Motor neuron (in vitro differentiated cells): ENCODE data around the gene KIF5A. TPM values are rescaled to one million over a fixed set of nuclear protein-coding genes. Genes with fewer than 3 reads are reported as not detected.

Source experiments
- ATAC-seq, 8 experiments: fragments of 200-7000 bp; cut with Tn5 transposase; replicated peaks in 6 of 8; 2 replicates each; pipeline ENCODE4 v1.8.0; 2021; ENCODE audit warnings: mild to moderate bottlenecking in 8 of 8, moderate library complexity in 8 of 8
- H3K27ac ChIP-seq, 2 donors: fragments of 250-450 bp; sonication (Bioruptor Pico); 2 replicates each; pipeline ENCODE4 v1.9.0; 2021; ENCODE audit warnings: antibody characterized with exemption in 2 of 2, mild to moderate bottlenecking in 2 of 2, moderate library complexity in 1 of 2
- H3K4me1 ChIP-seq, 2 donors: fragments of 250-450 bp; sonication (Bioruptor Pico); replicated peaks in 1 of 2; 2 replicates each; pipeline ENCODE4 v1.6.1; 2021; ENCODE audit warnings: antibody characterized with exemption in 2 of 2, mild to moderate bottlenecking in 2 of 2, moderate library complexity in 1 of 2
- H3K4me3 ChIP-seq, 5 donors: fragments of 250-450 bp; sonication (Bioruptor Pico); 2 replicates each; pipeline ENCODE4 v1.9.0; 2021; ENCODE audit warnings: antibody characterized with exemption in 5 of 5, mild to moderate bottlenecking in 5 of 5, moderate library complexity in 4 of 5
- WGBS, 10 experiments: fragments of 450-650 bp; shearing (Covaris generic); methylation state at CpG; one replicate each; pipeline ENCODE4 v1.0.0; 2022; 5-methylcytosine and 5-hydroxymethylcytosine counted together
- in situ Hi-C, 9 experiments: fragments of 400-800 bp; cut with MboI; loops; one replicate each; pipeline ENCODE4 v1.15.0; 2021; ENCODE audit warnings: low sequenced_read_pairs in 9 of 9, low pct_unique_long_range_greater_than_20kb in 2 of 9; ENCODE audit not compliant: unreplicated experiment in 9 of 9
- total RNA-seq, 8 experiments: library from RNA; unstranded; fragments of 300-600 nt; gene quantifications; 2 replicates each; pipeline versions ENCODE4 v1.2.3 to v1.2.4, GENCODE V29; 2022

Gene KIF5A
- total RNA-seq, 8 experiments from 2014 or later = 0.91 to 111 (median 60.5) TPM

DNA sequence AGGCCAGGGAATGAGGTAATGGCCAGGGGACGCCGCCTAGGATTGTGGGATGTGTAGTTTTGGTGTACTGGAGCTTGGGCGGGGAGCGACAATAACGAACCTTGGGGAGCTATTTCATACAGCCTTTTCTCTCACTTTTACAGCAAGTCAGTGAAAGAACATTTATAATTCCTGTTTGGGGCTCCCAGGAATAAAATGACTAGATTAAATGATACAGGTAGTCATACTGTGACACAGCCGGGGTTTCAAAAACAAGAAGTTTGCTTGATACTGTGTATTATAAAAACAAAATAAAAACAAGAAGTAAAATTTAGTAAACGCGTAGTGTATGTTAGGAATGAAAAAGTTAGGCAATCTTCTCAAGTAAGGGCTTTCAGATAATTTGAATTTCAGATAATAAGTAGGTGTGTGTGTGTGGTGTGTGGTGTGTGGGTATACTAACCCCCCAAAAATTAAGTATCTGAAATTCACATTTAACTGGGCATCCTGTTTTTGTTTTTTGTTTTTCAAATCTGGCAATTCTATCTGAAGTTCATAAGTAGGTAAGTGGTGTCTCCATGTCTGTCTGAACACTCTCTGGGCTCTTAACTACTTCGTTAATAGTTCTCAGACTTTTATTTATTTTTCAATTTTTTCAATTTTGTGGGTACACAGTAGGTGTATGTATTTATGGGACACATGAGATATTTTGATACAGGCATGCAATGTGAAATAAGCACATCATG lies 2.4 kb upstream of the KIF5A start:
- Histone ChIP-seq H3K4me1 (peaks cover 22 to 27% of the 10 kb centered on the region in 2 donors), H3K4me3 (peak overlapping the region; percentile 77 to 100 (median 98)), H3K27ac (no peak overlapping the region)
- no peak for ATAC-seq
- WGBS, 10 experiments = 12 to 100% (median 26%) methylated on average over 1 to 9 of the region's 9 CpGs
- in situ Hi-C loops = no loop called here

DNA sequence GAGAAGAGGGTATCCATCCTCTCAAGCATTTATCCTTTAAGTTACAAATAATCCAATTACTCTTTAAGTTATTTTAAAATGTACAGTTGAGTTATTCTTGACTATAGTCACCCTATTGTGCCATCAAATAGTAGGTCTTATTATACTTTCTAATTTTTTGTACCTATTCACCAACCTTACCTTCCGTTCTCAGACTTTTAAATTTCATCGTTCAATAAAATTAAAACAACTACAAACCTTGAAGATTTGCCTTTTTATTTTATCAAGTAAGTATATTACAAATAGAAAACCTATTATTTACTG lies 1.9 kb upstream of the KIF5A start:
- 64 to 97% (median 92%) methylated on average over 2 of the region's 2 CpGs for WGBS, 10 experiments
- in situ Hi-C loops = no loop called here
- no peak for ATAC-seq

DNA sequence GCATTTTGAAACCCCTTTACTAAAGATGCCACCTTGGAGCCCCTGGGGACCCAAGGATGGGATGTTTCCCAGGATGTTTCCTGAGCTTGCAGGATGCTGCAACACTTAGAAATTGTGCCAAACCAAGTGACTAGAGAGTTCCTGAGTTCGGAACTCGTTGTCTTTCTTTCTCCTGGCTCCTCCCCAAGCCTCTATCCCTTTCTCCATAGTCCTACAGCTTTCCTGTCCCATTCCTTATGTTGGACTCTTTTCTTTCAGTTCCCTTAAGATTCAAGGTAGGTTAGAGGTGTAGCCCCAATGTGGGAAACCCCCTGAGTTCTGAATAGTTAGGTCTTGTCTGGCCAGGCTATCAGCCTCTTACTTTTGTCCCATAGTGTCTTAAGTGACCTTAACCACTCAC lies 1.4 kb upstream of the KIF5A start:
- no peak overlapping the region for H3K4me3 ChIP-seq
- H3K27ac ChIP-seq = no peak overlapping the region
- H3K4me1 ChIP-seq = peaks cover 30 to 38% of the 10 kb centered on the region in 2 donors
- no peak for ATAC-seq
- in situ Hi-C loops = no loop called here
- 0 to 46% (median 20%) methylated on average over 1 to 2 of the region's 2 CpGs; no CpG with 5 or more reads in 7 of the 10 experiments for WGBS, 10 experiments

More for the DNA sequence above, 1.9 kb upstream of the KIF5A start:
- Histone ChIP-seq H3K27ac (no peak overlapping the region), H3K4me1 (peaks cover 26 to 32% of the 10 kb centered on the region in 2 donors), H3K4me3 (no peak overlapping the region)

DNA sequence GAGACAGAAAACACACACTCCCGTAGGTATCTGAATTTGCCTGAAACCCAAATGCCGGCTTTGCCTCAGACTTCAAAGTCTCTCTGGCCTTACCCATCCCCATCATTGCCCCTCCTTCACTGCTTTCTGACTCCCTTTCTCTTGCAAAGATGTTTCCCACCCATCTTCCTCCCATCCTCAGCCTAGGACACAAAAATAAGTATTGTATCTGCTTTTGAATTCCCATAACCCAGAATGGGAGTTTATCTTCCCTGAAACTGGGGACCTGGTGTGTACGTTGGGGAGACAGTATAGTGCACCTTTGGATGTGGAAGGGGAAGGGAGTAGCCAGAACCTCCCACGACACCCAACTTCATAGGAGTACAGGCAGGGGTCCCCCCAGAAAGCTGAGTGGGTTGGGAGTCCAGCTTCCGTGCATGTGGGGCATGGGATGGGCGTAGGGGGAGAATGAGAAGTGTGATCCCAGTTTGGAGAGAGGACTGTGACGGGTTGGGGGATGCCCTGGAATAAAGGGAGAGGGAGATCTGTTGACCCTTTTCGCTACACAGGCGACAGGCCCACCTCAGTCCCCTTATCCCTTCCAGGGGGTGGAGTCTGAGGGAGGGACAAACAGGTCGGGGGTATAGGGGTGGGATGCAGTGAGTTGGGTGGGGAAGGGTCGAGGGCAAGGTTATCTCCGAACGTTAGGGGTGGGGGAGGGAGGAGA lies 488 bp upstream of the KIF5A start:
- 40 to 70% (median 59%) methylated on average over 1 to 4 of the region's 13 CpGs; no CpG with 5 or more reads in 3 of the 10 experiments for WGBS, 10 experiments
- ATAC-seq = no peak
- Histone ChIP-seq H3K4me1 (peaks cover 39 to 43% of the 10 kb centered on the region in 2 donors), H3K4me3 (peak overlapping the region; percentile 60 to 73 (median 67)), H3K27ac (peak overlapping the region; percentile 77 to 90)
- in situ Hi-C loops = no loop called here

DNA sequence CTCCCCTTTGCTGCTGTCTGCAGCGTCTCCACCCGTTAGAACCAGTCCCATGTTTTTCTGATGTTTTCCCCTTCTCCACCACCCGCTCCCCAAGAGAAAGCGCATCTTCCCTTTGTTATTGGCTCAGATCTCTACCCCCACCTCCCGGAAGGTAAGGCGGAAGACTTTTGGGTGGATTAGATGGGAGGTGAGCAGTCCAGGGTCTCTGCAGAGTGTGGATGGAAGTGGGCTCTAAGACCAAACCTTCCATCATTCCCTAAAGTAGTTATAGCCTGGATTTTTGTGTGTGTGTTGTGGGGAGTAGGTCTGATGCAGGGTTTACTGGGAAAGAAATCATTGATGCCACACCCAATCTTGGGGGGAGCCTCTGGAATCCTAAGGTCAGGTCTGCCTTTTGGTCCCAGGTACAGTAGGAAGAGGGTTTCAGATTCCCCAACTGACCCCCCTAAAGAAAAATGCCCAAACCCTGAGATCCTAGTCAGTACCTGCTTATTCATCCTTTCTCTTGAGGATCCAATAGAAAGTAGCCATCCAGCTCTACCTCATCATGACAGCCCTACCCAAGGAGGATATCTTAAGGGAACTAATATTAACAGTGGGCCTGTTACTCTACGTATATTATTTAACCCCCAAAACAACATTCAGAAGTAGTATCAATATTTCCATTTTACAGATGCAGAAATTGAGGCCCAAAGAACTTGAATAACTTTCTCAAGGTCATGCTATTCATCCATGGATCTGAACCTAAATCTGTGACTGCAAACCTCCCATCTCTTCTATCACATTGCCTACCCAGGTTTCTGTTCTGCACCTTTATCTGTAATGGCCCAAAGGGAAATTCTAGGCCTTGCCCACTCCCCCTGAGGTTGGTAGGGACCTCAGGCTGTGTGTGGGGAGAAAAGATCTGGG lies 1.1 kb downstream of the KIF5A start:
- Histone ChIP-seq H3K27ac (peak overlapping the region; percentile 77 to 90), H3K4me3 (peak overlapping the region; percentile 60 to 73 (median 67)), H3K4me1 (peaks cover 35 to 38% of the 10 kb centered on the region in 2 donors)
- WGBS, 10 experiments = 54 to 100% (median 96%) methylated on average over 1 to 3 of the region's 7 CpGs; no CpG with 5 or more reads in 2 of the 10 experiments
- ATAC-seq = no peak
- in situ Hi-C loops = no loop called here

DNA sequence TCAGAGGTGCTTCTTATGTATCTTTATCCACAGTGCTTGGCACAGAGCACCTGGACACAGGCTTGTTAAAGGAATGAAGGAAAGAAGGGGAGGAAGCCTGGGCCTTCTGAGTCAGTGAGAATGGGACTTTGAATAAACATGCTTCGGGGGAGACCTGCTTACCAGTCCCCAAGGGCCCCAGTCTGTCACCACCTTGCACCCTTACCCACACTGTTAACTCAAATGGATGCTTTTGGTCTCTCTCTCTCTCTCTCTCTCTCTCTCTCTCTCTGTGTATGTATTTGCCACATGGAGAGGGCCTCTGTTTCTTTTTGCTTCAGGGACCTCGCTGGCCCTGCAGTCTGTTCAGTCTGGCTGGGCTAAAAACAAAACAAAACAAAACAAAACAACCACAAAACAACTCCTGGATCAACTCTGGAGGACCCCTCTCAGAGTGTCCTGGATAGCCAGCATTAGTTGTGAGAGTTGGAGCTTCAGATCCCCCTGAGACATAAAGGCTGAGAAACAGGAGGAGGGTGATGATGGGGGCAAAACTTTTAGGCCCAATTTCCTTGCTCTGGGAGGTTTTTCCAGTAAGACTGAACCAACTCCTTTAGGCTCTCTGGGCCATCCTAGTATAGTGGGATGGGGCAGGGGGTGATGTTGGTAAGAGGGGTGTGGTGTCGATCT lies 1.9 kb downstream of the KIF5A start:
- Histone ChIP-seq H3K4me3 (peak overlapping the region; percentile 60 to 73 (median 67)), H3K27ac (no peak overlapping the region), H3K4me1 (peaks cover 37 to 38% of the 10 kb centered on the region in 2 donors)
- in situ Hi-C loops = no loop called here
- WGBS, 10 experiments = 20 to 100% (median 80%) methylated on average over 1 to 3 of the region's 3 CpGs; no CpG with 5 or more reads in 5 of the 10 experiments
- ATAC-seq = no peak

DNA sequence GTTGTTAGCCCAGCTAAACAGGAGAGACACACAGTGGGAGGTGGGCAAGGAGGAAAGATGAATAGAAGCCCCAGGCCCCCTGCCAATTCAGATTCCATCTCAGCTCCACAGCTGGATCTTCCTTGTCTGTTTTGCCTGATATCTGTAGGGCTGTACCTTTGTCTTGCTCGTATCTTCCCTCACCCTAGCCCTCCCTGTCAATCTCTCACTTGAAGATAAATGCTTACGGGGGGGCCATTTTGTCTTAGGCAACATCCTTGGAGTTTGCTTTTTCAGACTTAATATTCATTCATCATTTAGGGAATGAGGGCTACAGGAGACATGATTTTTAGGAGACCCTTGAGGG lies 2.4 kb downstream of the KIF5A start:
- Histone ChIP-seq H3K4me1 (peaks cover 39 to 40% of the 10 kb centered on the region in 2 donors), H3K27ac (peak overlapping the region; percentile 9 to 71), H3K4me3 (peak overlapping the region; percentile 60 to 73 (median 67))
- in situ Hi-C loops = no loop called here
- no peak for ATAC-seq
- 33 to 100% (median 52%) methylated on average over 1 to 2 of the region's 2 CpGs; no CpG with 5 or more reads in 4 of the 10 experiments for WGBS, 10 experiments

DNA sequence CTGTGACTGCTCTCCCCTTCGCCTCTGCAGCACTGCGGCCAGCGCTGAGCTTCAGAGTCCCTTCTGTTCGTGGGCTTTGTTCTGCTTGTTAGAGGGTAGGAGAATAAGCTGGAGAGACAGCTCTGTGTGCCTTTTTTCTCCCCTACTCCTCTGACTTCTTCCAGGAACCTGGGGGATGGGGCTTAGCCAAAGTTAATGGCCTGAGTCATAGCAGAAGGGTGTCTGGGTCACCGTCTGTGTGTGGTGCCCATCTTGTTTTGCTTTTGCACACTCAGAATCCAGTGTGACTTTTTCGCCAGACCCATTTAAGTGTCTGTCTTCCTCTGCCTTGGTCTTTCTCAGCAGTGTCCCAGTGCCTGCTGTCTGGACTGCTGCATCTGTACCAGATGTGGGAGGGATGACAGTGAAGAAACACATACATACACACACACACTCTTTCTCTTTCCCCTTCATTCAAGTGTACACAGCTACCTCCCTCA lies 3.0 kb downstream of the KIF5A start:
- WGBS, 10 experiments = 26 to 100% (median 50%) methylated on average over 1 to 5 of the region's 6 CpGs; no CpG with 5 or more reads in 1 of the 10 experiments
- peak overlapping the region; percentile 60 to 73 (median 67) for H3K4me3 ChIP-seq
- peak in 7 of 8 experiments; percentile 7 to 31 (median 21) for ATAC-seq

DNA sequence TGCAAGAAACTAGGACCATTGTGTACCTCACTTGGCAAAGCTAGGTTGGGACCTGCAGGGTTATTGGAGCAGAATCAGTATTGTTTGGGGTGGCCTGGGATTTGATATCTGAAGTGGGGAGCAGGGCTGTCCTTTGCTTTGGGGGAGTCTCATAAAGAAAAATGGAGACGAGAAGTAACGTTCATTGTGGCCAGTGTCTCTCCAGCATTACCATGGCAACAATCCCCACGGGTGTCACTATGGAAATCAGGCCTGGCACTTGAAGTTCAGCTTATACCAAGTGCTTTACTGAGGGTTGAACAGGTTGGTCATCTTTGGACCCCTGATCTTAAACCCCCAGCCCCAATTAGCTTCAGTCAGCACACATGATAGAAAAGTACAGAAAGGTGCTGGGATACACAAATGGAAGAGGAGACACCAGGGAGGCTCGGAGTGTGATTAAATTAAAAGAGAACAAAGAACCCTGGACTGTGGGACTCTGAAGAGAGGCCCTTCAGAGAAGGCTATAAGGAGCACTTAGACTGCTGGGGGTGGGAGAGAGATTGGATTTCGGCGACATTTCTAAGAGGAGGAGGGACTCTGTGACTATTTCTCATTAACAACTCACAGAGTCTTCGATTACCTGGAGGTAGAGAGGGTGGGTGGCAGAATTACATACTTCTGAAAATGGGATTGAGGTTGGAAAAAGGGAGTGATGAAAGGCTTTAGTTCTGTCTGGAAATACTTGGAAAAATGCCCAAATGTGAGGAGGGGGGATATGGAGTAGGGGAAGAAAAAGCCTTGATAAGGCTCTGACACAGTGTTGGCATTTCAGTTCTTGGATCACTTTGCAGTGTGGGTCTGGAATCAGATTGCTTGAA lies 3.7 kb downstream of the KIF5A start:
- Histone ChIP-seq H3K4me3 (peak overlapping the region; percentile 60 to 73 (median 67)), H3K4me1 (peaks cover 39 to 40% of the 10 kb centered on the region in 2 donors), H3K27ac (peak overlapping the region; percentile 16 to 71)
- WGBS, 10 experiments = 33 to 80% (median 46%) methylated on average over 1 to 6 of the region's 7 CpGs; no CpG with 5 or more reads in 3 of the 10 experiments
- in situ Hi-C loops = no loop called here
- peak in 3 of 8 experiments; percentile 11 to 22 (median 15) for ATAC-seq

More for the DNA sequence above, 3.0 kb downstream of the KIF5A start:
- in situ Hi-C loops = no loop called here
- Histone ChIP-seq H3K27ac (peak overlapping the region; percentile 15 to 71), H3K4me1 (peaks cover 39 to 40% of the 10 kb centered on the region in 2 donors)

DNA sequence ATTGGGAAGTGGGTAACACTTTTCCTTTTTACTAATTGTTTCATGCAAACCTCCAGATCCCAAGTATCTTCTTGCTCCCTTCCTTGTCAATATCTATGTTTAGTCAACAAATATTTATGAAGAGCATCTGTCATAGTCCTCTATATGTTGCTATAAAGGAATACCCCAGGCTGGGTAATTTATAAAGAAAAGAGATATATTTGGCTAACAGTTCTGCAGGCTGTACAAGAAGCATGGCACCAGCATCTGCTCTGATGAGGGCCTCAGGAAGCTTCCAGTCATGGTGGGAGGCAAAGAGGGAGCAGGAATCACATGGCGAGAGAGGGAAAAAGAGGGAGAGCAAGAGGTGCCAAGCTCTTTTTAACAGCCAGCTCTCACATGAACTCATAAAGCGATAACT lies 4.6 kb downstream of the KIF5A start:
- no peak for ATAC-seq
- in situ Hi-C loops = no loop called here
- WGBS, 10 experiments = 40 to 100% (median 100%) methylated on average over 1 to 2 of the region's 2 CpGs; no CpG with 5 or more reads in 4 of the 10 experiments
- H3K4me3 ChIP-seq = no peak overlapping the region
- no peak overlapping the region for H3K27ac ChIP-seq
- H3K4me1 ChIP-seq = peaks cover 36 to 38% of the 10 kb centered on the region in 2 donors

DNA sequence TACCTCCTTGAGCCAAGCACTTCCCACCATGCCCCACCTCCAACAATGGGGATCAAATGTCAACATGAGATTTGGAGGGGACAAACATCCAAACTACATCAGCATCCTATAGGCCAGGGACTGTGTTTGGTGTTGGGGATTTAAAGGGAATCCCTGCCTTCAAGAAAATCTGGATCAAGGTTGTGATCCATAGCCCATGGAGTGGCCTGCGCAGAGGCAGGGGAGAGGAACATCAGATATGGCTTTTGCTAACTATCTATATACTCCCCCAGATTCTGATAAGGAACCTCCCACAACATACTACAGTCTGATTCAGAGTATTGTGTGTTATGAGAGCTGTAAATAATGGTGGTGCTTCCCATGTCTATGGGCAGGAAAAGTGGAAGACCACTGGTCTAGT lies 5.1 kb downstream of the KIF5A start:
- WGBS, 10 experiments = 100% methylated on average over 1 of the region's 1 CpG; no CpG with 5 or more reads in 7 of the 10 experiments
- no peak for ATAC-seq
- Histone ChIP-seq H3K4me1 (peaks cover 35 to 36% of the 10 kb centered on the region in 2 donors), H3K27ac (no peak overlapping the region), H3K4me3 (no peak overlapping the region)
- in situ Hi-C loops = no loop called here
